Ovary (tissue), 3 donors: ENCODE measurements around the gene FAM81B.

ENCODE experiments used
- EP300 ChIP-seq: sonication (generic); formaldehyde crosslinking; IDR thresholded peaks from one replicate; pipeline ENCODE4 v1.6.1; 2017; ENCODE audit warnings: antibody characterized with exemption
- POLR2A ChIP-seq: fragments of 450-650 bp; IDR thresholded peaks from one replicate; pipeline ENCODE4 v1.6.1; 2017; ENCODE audit warnings: antibody characterized with exemption, mild to moderate bottlenecking, moderate library complexity
- TF ChIP-seq, protein P1 (sequence below), 3 donors: fragments of 450-650 bp in 2 of 3; fragments of 200-600 bp in 1 of 3; IDR thresholded peaks; one replicate each; pipeline versions ENCODE4 v1.5.1 to v1.8.0; 2016 to 2022; ENCODE audit warnings: antibody characterized with exemption in 3 of 3, mild to moderate bottlenecking in 1 of 3
- donor health status: DM: no; HTN: no; CAD: no.

GRCh38 chr5:95449460-95449859, 58.3 kb downstream of the FAM81B start:
- TF ChIP-seq POLR2A, result no peak
- TF ChIP-seq, protein P1, sequence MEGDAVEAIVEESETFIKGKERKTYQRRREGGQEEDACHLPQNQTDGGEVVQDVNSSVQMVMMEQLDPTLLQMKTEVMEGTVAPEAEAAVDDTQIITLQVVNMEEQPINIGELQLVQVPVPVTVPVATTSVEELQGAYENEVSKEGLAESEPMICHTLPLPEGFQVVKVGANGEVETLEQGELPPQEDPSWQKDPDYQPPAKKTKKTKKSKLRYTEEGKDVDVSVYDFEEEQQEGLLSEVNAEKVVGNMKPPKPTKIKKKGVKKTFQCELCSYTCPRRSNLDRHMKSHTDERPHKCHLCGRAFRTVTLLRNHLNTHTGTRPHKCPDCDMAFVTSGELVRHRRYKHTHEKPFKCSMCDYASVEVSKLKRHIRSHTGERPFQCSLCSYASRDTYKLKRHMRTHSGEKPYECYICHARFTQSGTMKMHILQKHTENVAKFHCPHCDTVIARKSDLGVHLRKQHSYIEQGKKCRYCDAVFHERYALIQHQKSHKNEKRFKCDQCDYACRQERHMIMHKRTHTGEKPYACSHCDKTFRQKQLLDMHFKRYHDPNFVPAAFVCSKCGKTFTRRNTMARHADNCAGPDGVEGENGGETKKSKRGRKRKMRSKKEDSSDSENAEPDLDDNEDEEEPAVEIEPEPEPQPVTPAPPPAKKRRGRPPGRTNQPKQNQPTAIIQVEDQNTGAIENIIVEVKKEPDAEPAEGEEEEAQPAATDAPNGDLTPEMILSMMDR (IDR thresholded peaks at IDR 0.05), result no peak
- TF ChIP-seq EP300, result no peak
